Mesendoderm (in vitro differentiated cells): ENCODE measurements around the gene PIAS1.
"Not testable (repeated sequence)": the region's sequence is repeated elsewhere in the genome, so short reads cannot be mapped to it uniquely, and the experiment has no call there.

Source experiments
- DNase-seq: peaks from one replicate; pipeline ENCODE4 v3.0.0; 2013
- H2AK5ac ChIP-seq: 2 replicates; pipeline ENCODE4 v1.6.1; 2013; ENCODE audit warnings: low read length, inconsistent platforms
- H2BK120ac ChIP-seq: 2 replicates; pipeline ENCODE4 v1.6.1; 2013; ENCODE audit warnings: low read depth, mild to moderate bottlenecking, low read length, moderate library complexity, mixed read lengths
- H2BK15ac ChIP-seq: replicated peaks from 2 replicates; pipeline ENCODE4 v1.6.1; 2013; ENCODE audit warnings: low read depth, mild to moderate bottlenecking, moderate library complexity
- H2BK5ac ChIP-seq: 2 replicates; pipeline ENCODE4 v1.6.1; 2013; ENCODE audit warnings: low read length, inconsistent platforms
- H3K18ac ChIP-seq: 2 replicates; pipeline ENCODE4 v1.6.1; 2013; ENCODE audit warnings: mild to moderate bottlenecking, low read length, mixed read lengths
- H3K23ac ChIP-seq: one replicate; pipeline ENCODE4 v1.6.1; 2013; ENCODE audit warnings: low read length
- H3K27ac ChIP-seq: 2 replicates; pipeline ENCODE4 v1.5.1; 2013; ENCODE audit warnings: low read depth, mild to moderate bottlenecking, inconsistent platforms, low read length, moderate library complexity
- H3K27me3 ChIP-seq: 2 replicates; pipeline ENCODE4 v1.6.1; 2013; ENCODE audit warnings: low read length, control low read depth, mild to moderate bottlenecking, inconsistent platforms; ENCODE audit not compliant: insufficient read depth, poor library complexity
- H3K36me3 ChIP-seq: 2 replicates; pipeline ENCODE4 v1.6.1; 2013; ENCODE audit warnings: low read length, inconsistent platforms; ENCODE audit not compliant: control insufficient read depth, insufficient read depth
- H3K4ac ChIP-seq: one replicate; pipeline ENCODE4 v1.6.1; 2013; ENCODE audit warnings: low read depth, mild to moderate bottlenecking, low read length, moderate library complexity
- H3K4me1 ChIP-seq: 2 replicates; pipeline ENCODE4 v1.6.1; 2013; ENCODE audit warnings: low read depth, low read length, inconsistent platforms; ENCODE audit not compliant: control insufficient read depth
- H3K4me2 ChIP-seq: 2 replicates; pipeline ENCODE4 v1.6.1; 2013; ENCODE audit warnings: low read length
- H3K4me3 ChIP-seq: 2 replicates; pipeline ENCODE4 v1.5.1; 2013; ENCODE audit warnings: mild to moderate bottlenecking, low read length
- H3K56ac ChIP-seq: one replicate; pipeline ENCODE4 v1.6.1; 2013; ENCODE audit warnings: low read length
- H3K79me1 ChIP-seq: 2 replicates; pipeline ENCODE4 v1.6.1; 2013; ENCODE audit warnings: low read length, inconsistent platforms
- H3K79me2 ChIP-seq: 2 replicates; pipeline ENCODE4 v1.6.1; 2013; ENCODE audit warnings: mild to moderate bottlenecking, low read length; ENCODE audit not compliant: control insufficient read depth, insufficient read depth
- H3K9ac ChIP-seq: 2 replicates; pipeline ENCODE4 v1.6.1; 2013; ENCODE audit warnings: low read length, inconsistent platforms
- H4K5ac ChIP-seq: one replicate; pipeline ENCODE4 v1.6.1; 2013; ENCODE audit warnings: low read length
- H4K8ac ChIP-seq: one replicate; pipeline ENCODE4 v1.6.1; 2013; ENCODE audit warnings: low read depth, mild to moderate bottlenecking, control low read depth, low read length, moderate library complexity
- WGBS: extraction: QIAGEN DNeasy Blood & Tissue Kit; methylation state at CpG from one replicate; pipeline ENCODE4 v1.1.7; 2013; ENCODE audit warnings: low lambda C conversion rate, missing lambda C conversion rate; ENCODE audit not compliant: insufficient coverage; ENCODE audit errors: extremely low coverage; 5-methylcytosine and 5-hydroxymethylcytosine counted together

PIAS1 gene

DNA sequence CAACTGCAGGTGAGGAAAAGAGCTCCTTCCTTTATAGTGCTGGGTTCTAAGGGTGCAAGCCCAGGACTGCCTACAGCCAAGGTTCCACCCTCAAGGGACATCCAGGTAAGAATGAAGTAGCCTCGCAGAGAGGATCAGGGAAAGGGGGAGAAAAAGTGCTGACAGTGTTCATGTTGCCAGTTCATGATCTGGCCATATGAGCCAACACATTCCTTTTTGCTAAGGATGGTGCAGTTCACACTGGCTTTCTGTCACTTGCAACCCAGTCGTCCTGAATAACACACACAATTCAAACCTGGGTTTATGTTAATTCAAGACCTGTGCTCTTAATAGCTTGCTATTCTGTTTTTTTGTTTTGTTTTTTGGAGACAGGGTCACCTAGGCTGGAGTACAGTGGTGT lies 166.4 kb downstream of the PIAS1 start:
- Histone ChIP-seq H3K27me3 (no peaks in the 10 kb centered on the region), H2AK5ac (no peak overlapping the region), H3K36me3 (no peaks in the 10 kb centered on the region), H3K4me2 (no peak overlapping the region), H3K79me1 (peaks cover 30% of the 10 kb centered on the region), H2BK5ac (no peak overlapping the region), H4K8ac (no peak overlapping the region), H3K79me2 (peaks cover 35% of the 10 kb centered on the region), H3K9ac (no peak overlapping the region), H2BK120ac (no peak overlapping the region), H3K27ac (no peak overlapping the region), H3K23ac (no peak overlapping the region), H2BK15ac (no peak overlapping the region), H4K5ac (no peak overlapping the region), H3K4ac (no peak overlapping the region), H3K18ac (no peak overlapping the region), H3K56ac (no peak overlapping the region), H3K4me3 (no peak overlapping the region), H3K4me1 (no peaks in the 10 kb centered on the region)
- no peak for DNase-seq
- WGBS = no CpG with 5 or more reads among the region's 2 CpGs

DNA sequence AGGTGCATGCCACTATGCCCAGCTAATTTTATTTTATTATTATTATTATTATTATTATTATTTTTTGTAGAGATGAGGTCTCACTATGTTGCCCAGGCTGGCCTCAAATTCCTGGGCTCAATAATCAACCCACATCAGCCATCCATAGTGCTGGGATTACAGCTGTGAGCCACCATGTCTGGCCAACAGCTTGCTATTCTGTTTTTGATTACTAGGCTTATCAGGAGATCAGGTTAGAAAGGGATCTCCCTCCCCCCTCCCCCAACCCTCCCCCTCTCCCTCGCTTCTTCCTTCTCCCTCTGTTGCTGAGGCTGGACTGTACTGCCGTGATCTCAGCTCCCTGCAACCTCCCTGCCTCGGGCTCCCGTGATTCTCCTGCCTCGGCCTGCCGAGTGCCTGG lies 166.9 kb downstream of the PIAS1 start:
- Histone ChIP-seq H2BK15ac (no peak overlapping the region), H4K5ac (no peak overlapping the region), H2BK120ac (no peak overlapping the region), H3K4me1 (no peaks in the 10 kb centered on the region), H3K27me3 (no peaks in the 10 kb centered on the region), H4K8ac (no peak overlapping the region), H2AK5ac (no peak overlapping the region), H3K56ac (no peak overlapping the region), H2BK5ac (no peak overlapping the region), H3K18ac (no peak overlapping the region), H3K27ac (no peak overlapping the region), H3K79me1 (peaks cover 29% of the 10 kb centered on the region), H3K4me3 (no peak overlapping the region), H3K23ac (no peak overlapping the region), H3K9ac (no peak overlapping the region), H3K4me2 (no peak overlapping the region), H3K4ac (no peak overlapping the region), H3K36me3 (no peaks in the 10 kb centered on the region), H3K79me2 (peaks cover 35% of the 10 kb centered on the region)
- DNase-seq = no peak
- no CpG with 5 or more reads among the region's 6 CpGs for WGBS

DNA sequence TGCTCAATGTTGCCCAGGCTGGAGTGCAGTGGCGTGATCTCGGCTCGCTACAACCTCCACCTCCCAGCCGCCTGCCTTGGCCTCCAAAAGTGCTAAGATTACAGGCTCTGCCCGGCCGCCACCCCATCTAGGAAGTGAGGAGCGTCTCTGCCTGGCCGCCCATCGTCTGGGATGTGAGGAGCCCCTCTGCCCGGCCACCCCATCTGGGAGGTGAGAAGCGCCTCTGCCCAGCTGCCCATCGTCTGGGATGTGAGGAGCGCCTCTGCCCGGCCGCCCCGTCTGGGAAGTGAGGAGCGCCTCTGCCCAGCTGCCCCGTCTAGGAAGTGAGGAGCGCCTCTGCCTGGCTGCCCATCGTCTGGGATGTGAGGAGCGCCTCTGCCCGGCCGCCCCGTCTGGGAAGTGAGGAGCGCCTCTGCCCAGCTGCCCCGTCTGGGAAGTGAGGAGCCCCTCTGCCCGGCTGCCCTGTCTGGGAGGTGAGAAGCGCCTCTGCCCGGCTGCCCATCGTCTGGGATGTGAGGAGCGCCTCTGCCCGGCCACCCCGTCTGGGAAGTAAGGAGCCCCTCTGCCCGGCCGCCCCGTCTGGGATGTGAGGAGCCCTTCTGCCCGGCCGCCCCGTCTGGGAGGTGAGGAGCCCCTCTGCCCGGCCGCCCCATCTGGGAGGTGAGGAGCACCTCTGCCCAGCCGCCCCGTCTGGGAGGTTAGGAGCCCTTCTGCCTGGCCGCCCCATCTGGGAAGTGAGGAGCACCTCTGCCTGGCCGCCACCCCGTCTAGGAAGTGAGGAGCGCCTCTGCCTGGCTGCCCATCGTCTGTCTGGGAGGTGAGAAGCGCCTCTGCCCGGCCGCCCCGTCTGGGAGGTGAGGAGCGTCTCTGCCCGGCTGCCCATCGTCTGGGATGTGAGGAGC lies 167.7 kb downstream of the PIAS1 start:
- not testable (repeated sequence) for H2BK15ac ChIP-seq, H4K5ac ChIP-seq, H2BK5ac ChIP-seq, H3K27ac ChIP-seq, H3K56ac ChIP-seq, H2AK5ac ChIP-seq, H3K18ac ChIP-seq, H3K9ac ChIP-seq, H3K27me3 ChIP-seq, H3K23ac ChIP-seq, H3K4me3 ChIP-seq, H2BK120ac ChIP-seq, H3K4ac ChIP-seq, H3K4me2 ChIP-seq, DNase-seq, H3K4me1 ChIP-seq, H4K8ac ChIP-seq, H3K36me3 ChIP-seq
- peaks cover 37% of the 10 kb centered on the region for H3K79me2 ChIP-seq
- no CpG with 5 or more reads among the region's 55 CpGs for WGBS
- peaks cover 28% of the 10 kb centered on the region for H3K79me1 ChIP-seq

DNA sequence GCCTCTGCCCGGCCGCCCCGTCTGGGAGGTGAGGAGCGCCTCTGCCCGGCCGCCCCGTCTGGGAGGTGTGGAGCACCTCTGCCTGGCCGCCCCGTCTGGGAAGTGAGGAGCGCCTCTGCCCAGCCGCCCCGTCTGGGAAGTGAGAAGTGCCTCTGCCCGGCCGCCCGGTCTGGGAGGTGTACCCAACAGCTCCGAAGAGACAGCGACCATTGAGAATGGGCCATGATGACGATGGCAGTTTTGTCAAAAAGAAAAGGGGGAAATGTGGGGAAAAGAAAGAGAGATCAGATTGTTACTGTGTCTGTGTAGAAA lies 168.3 kb downstream of the PIAS1 start:
- H3K79me2 ChIP-seq = peaks cover 41% of the 10 kb centered on the region
- not testable (repeated sequence) for H3K27ac ChIP-seq, H3K18ac ChIP-seq, H3K9ac ChIP-seq, H3K23ac ChIP-seq, H2BK5ac ChIP-seq, H4K5ac ChIP-seq, H2BK120ac ChIP-seq, H3K4me1 ChIP-seq, H3K4me3 ChIP-seq, DNase-seq, H3K4me2 ChIP-seq, H3K27me3 ChIP-seq, H2AK5ac ChIP-seq, H2BK15ac ChIP-seq, H4K8ac ChIP-seq, H3K36me3 ChIP-seq, H3K56ac ChIP-seq, H3K4ac ChIP-seq
- no CpG with 5 or more reads among the region's 18 CpGs for WGBS
- peaks cover 28% of the 10 kb centered on the region for H3K79me1 ChIP-seq

DNA sequence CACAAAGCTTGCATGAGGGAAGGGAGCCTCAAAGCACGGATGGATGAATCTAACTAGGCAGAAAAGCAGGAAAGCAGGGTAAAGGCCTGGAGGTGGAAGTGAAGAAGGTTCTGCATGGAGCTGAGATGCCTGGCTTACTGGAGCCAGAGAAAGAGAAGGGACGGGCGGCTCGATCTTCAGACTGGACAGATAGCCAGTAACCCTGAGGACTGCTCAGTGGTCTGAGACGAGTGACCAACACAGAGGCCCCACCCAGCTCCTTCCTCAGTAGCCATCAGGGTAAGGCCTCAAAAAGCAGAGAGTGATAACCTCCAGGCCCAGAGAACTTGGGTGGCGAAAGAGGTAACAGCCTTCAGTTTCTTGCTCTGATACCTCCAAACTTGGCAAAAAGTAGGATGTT lies 169.1 kb downstream of the PIAS1 start:
- no peak for DNase-seq
- Histone ChIP-seq H3K79me1 (peaks cover 36% of the 10 kb centered on the region), H3K23ac (no peak overlapping the region), H2BK120ac (no peak overlapping the region), H3K27ac (no peak overlapping the region), H2BK15ac (no peak overlapping the region), H3K56ac (no peak overlapping the region), H2BK5ac (no peak overlapping the region), H3K4ac (no peak overlapping the region), H4K5ac (no peak overlapping the region), H3K79me2 (peaks cover 46% of the 10 kb centered on the region), H3K4me3 (no peak overlapping the region), H3K27me3 (no peaks in the 10 kb centered on the region), H3K9ac (no peak overlapping the region), H4K8ac (no peak overlapping the region), H3K4me2 (no peak overlapping the region), H3K18ac (no peak overlapping the region), H2AK5ac (no peak overlapping the region), H3K36me3 (no peaks in the 10 kb centered on the region), H3K4me1 (peaks cover 5% of the 10 kb centered on the region)
- WGBS = no CpG with 5 or more reads among the region's 6 CpGs

DNA sequence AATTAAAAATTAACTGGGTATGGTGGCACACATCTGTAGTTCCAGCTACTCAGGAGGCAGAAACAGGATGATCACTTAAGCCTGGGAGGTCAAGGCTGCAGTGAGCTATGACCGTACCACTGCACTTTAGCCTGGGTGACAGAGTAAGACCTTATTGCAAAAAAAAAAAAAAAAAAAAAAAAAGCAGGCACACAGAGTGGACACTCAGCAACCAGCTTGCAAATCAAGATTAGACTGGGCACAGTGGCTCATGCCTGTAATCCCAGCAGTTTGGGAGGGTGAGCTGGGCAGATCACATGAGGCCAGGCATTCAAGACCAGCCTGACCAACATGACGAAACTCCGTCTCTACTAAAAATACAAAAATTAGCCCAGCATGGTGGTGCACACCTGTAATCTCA lies 170.0 kb downstream of the PIAS1 start:
- no peak overlapping the region for H3K56ac ChIP-seq
- no peak overlapping the region for H2BK120ac ChIP-seq
- no peak for DNase-seq
- H2BK15ac ChIP-seq = no peak overlapping the region
- no peak overlapping the region for H2BK5ac ChIP-seq
- H4K5ac ChIP-seq = no peak overlapping the region
- peaks cover 33% of the 10 kb centered on the region for H3K79me1 ChIP-seq
- peaks cover 6% of the 10 kb centered on the region for H3K4me1 ChIP-seq
- H3K79me2 ChIP-seq = peaks cover 48% of the 10 kb centered on the region
- no peak overlapping the region for H3K9ac ChIP-seq
- H3K4me3 ChIP-seq = no peak overlapping the region
- no peak overlapping the region for H3K23ac ChIP-seq
- no peak overlapping the region for H3K18ac ChIP-seq
- no peak overlapping the region for H4K8ac ChIP-seq
- no peaks in the 10 kb centered on the region for H3K27me3 ChIP-seq
- H2AK5ac ChIP-seq = no peak overlapping the region
- no peak overlapping the region for H3K27ac ChIP-seq
- no peaks in the 10 kb centered on the region for H3K36me3 ChIP-seq
- H3K4ac ChIP-seq = no peak overlapping the region
- H3K4me2 ChIP-seq = no peak overlapping the region
- no CpG with 5 or more reads among the region's 3 CpGs for WGBS
